Measurements from ENCODE around the gene OSTF1.

OSTF1 gene

DNA sequence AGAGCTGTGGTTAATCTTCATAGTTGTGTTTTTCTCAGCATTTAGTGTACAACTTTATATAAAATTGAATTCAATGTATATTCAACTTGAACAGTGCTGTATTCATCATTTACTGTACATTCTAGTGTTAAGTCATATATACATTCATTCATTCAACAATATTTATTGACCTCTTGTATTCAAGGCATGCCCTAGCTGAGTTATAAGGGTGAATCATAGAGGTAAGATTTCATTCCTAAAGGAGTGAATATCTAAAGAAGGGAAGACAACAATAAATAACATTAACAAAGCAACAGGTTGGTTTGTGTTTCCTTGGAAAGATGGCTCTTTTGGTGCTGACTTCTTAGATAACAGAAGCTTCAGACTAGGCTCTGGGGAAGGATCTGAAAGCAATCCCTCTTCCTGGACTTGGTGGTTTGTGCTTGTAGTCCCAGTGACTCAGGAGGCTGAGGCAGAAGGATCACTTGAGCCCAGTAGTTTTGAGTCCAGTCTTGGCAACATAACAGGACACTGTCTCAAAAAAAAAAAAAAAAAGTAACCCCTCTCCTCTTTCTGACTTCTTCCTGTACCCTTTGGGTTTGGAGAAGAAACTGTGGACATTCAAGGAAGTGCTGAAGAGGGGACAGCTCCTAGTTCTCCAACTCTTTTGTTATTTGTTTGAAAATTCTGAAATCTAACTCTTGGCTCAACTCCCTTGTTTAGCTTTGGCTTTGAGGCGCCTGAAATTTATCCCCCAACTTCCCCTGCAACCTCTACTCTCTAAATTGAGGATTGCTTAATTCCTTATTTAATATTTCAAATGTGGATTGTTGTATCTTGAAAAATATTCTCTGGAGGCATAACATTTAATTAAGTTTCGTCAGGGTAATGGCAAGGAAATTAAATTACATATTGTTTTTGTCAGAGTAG, 80.2 kb downstream of the OSTF1 start:
- DNase-seq: no peak

DNA sequence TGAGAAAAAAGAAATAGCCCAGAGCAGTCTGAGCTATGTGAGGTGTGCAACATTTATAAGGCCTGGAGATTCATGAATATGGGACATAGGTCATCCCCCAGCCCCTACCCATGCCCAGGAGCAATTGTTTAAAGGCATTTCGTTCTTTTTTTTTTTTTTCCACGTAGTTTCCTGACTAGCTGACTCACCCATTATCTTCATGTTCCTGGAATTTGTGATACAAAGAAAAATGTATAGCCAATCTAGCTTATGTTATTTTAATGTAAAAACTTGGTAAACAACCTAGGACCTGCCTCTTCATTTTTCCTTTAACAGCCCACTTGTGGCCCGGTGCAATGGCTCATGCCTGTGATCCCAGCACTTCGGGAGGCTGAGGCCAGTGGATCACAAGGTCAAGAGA, 81.3 kb downstream of the OSTF1 start:
- no peak for DNase-seq

DNA sequence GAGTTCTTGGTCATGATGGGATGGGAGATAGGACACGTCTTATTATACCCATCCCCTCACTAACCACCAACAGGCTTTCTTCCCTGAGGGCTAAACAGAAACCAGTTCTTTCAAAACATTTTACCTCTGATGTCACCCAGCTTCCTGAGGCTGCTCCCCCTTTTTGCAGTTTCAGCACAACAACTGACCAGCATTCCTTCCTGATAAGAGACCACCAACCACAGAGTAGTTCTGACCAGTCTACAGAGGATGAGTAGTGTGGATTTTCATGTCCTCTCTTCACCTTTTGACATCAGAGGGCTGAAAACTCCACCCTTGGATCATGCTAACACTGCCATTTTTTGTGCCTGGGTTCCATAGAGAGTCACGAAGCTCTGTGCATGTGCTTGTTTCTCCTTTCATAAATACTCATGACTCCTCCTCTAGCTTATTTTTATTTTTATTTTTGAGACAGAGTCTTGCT, 82.6 kb downstream of the OSTF1 start:
- no peak for DNase-seq

DNA sequence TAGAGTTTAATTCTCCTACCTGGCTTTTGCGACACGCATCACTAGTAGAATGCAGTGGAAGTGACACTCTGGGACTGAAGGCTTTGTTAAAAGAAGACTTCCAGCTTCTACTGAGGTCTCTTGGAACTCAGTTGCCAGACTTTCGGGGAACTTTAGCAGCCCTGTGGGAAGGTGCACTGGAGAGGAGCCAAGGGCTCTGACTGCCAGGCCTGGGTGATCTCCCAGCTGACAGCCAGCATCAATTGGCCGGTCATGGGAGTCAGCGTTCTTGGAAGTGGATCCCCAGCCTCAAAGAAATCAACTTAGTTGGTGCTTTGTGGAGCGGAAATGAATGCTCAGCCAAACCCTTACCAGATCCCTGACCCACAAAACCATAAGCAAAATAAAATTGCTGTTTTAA, 87.1 kb downstream of the OSTF1 start:
- no peak for DNase-seq

DNA sequence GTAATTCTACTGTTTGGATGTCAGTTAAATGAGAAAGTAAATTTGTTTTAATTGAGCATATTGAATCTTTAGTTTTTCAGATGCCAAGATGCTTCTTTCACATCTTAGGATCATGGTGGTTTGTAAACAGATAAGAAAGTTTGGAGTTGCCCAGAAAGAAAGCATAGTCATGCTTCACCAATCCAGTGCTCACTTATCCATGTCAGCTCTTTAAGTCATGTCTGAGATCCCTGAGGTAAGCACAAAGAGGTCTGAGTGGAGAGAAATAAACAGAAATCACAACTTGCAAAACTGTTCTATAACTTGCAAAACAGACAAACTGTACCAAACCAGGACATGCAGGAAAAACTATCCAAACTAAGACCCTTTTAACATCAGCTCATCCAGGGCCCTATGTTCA, 87.7 kb downstream of the OSTF1 start:
- DNase-seq: no peak

DNA sequence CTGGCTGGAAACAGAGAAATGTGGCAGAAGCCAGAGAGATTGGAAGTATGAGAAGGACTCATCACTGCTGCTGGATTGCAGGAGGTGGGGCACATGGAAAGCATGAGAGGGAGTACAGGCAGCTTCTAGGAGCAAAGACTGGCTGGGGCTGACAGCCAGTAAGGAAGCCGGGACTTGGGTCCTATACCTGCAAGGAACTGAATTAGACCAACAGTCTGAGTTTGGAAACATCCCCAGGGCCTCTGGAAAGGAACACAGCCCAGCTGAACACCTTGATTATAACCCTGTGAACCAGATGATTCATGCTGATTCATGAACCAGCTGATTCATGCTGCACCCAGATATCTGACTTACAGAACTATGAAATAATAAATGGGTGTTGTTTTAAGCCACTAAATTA, 93.4 kb downstream of the OSTF1 start:
- DNase-seq: no peak

DNA sequence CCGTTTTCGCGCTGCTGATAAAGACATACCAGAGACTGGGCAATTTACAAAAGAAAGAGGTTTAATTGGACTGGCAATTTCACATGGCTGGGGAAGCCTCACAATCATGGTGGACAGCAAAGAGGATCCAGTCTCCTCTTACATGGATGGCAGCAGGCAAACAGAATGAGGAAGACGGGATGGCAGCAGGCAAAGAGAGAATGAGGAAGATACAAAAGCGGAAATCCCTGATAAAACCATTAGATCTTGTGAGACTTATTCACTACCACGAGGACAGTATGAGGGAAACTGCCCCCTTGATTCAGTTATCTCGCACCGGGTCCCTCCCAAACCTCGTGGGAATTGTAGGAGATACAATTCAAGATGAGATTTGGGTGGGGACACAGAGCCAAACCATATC, 95.0 kb downstream of the OSTF1 start:
- DNase-seq: peak in 1 of 2 donors; percentile 9

DNA sequence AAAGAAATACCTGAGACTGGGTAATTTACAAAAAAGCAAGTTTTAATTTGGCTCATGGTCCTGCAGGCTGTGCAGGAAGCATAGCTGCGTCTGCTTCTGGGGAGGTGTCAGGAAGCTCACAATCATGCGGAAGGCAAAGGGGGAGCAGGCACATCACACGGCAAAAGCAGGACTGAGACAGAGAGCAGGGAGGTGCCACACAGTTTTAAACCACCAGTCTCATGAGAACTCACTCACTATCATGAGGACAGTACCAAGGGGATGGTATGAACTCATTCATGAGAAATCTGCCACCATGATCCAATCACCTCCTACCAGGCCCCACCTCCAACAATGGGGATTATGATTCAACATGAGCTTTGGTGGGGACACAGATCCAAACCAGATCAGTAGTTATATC, 96.2 kb downstream of the OSTF1 start:
- no peak for DNase-seq

DNA sequence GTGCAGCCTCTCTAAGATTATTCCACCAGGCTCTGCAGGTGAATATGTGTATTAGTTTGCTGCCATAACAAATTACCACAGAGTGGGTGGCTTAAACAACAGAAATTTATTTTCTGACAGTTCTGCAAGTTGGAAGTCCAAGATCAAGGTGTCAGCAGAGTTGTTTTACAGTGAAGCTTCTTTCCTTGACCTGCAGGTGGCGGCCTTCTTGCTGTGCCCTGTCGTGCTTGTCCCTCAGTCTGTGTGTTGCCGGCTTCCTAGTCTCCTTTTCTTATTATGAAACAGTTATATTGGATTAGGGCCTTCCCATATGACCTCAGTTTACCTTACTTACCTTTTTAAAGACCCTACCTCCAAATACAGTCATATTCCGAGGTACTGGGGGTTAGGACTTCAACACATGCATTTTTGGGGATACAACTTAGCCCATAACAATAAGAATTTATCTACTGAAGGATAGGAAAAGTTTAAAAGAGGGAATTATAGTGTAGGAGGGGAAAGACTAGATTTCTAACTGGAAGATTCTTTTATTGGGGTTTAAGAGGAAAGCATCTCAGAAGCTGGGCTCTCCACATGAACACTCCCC, 97.4 kb downstream of the OSTF1 start:
- peak; percentile 22 to 23 for DNase-seq

DNA sequence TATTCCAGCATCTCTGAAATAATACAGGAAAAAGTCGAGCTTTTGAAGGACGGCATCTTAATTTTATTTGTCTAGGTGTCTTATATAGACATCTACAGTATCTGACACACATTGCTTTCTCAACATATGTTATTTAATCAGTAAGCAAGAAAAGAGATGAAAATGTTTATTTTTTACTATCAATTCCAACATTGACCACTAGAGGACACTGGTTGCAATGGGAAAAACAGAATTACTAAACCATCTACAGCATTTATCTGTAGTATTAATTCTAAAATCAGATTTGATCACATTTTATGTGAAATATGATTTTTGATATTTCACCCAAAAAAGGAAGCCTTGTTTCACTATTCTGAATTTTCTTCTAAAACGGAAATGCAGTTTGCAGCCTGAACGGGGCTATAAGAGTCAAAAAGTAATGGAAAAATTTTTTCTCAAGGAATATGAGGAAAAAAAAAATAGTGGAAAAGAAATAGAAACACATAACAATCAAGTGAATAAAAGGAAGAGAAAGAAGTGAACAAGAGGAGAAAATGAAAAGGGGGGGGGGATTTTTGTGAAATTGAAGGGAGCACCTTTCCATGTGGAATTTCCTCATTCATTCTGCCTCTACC, 98.6 kb downstream of the OSTF1 start:
- peak; percentile 17 to 76 for DNase-seq

DNA sequence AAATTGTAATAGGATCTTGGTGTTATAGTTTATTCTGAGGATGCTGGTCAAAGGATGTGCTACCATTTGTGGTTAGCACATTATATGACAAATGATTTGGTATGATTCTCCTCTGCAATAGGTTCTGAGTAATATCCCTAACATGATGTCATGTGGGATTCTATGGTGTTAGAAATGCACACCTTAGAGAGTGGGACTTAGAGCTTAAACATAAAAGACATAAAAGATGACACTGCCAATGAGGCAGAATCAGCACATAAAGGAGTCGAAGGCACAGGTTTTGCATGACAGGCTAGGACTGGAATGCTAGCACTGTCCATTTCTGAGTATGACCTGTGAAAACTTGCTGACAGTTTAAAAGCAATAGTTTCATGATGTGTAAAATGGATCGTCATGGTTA, 100.4 kb downstream of the OSTF1 start:
- DNase-seq: no peak

DNA sequence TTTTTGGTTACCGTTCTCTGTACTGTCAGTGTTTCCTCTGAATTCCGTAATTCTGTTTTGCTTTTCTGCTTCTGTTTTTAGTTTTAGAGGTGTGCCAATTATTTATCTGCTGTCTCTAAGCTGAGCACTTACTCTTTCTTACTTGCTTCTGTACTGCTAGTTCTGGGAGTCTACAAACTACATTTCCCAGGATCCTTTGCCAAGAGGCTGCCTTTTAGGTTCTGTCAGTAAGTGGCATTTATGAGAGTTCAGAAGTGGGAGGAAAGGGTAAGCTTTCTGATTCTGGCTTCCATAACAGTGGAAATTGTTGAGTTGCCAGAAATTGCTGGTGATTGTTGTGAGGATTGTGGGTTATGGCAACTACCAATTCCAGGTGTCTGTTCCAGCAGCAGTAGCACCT, 102.4 kb downstream of the OSTF1 start:
- DNase-seq: no peak
